Keratinocyte (primary cell): Measurements from ENCODE around the gene DIRAS1. TPM values are rescaled to one million over a fixed set of nuclear protein-coding genes. Genes with fewer than 3 reads are reported as not detected.
"Not testable (repeated sequence)": the region's sequence is repeated elsewhere in the genome, so short reads cannot be mapped to it uniquely, and the experiment has no call there.

Source experiments
- DNase-seq: peaks from one replicate; pipeline ENCODE4 v3.0.0-alpha.2; 2011; ENCODE audit warnings: low read depth, missing footprints, low spot score
- FAIRE-seq: peaks from 2 replicates; lab custom pipeline; 2011; peaks lifted over from hg19 to GRCh38; lab: Jason Lieb, UNC
- H2AFZ ChIP-seq: 2 replicates; pipeline ENCODE4 v1.6.0; 2012; ENCODE audit warnings: low read length, control low read depth, inconsistent platforms; ENCODE audit not compliant: control insufficient read depth
- H3K27ac ChIP-seq: 2 replicates; pipeline ENCODE4 v1.5.1; 2011; ENCODE audit warnings: low read length; ENCODE audit not compliant: control insufficient read depth, insufficient read depth
- H3K27me3 ChIP-seq: 3 replicates; pipeline ENCODE4 v1.6.0; 2011; ENCODE audit warnings: low read length; ENCODE audit not compliant: control insufficient read depth, insufficient read depth; ENCODE audit errors: extremely low read depth
- H3K36me3 ChIP-seq, 2 experiments: 2 replicates in 1 of 2; 3 replicates in 1 of 2; pipeline ENCODE4 v1.5.1; 2011; ENCODE audit warnings: low read length in 2 of 2, mild to moderate bottlenecking in 1 of 2; ENCODE audit not compliant: control insufficient read depth in 2 of 2, insufficient read depth in 2 of 2; ENCODE audit errors: extremely low read depth in 1 of 2
- H3K4me1 ChIP-seq: 3 replicates; pipeline ENCODE4 v1.5.1; 2011; ENCODE audit warnings: low read length; ENCODE audit not compliant: control insufficient read depth, insufficient read depth; ENCODE audit errors: extremely low read depth
- H3K4me2 ChIP-seq: 3 replicates; pipeline ENCODE4 v1.6.0; 2011; ENCODE audit warnings: low read depth, low read length; ENCODE audit not compliant: control insufficient read depth, insufficient read depth; ENCODE audit errors: extremely low read depth
- H3K4me3 ChIP-seq, 3 experiments: fragments of 200-600 bp in 1 of 3; sonication (generic) in 1 of 3; 2 replicates in 2 of 3; 3 replicates in 1 of 3; pipeline ENCODE4 v1.5.1; 2011 to 2016; ENCODE audit warnings: low read length in 3 of 3, mild to moderate bottlenecking in 3 of 3, control low read depth in 2 of 3, inconsistent platforms in 1 of 3, low read depth in 1 of 3, mixed read lengths in 1 of 3, mixed run types in 1 of 3, moderate library complexity in 1 of 3; ENCODE audit not compliant: control insufficient read depth in 2 of 3, insufficient read depth in 2 of 3; ENCODE audit errors: extremely low read depth in 1 of 3
- H3K79me2 ChIP-seq: 2 replicates; pipeline ENCODE4 v1.6.0; 2012; ENCODE audit warnings: low read length; ENCODE audit not compliant: control insufficient read depth, insufficient read depth
- H3K9ac ChIP-seq: 3 replicates; pipeline ENCODE4 v1.6.0; 2011; ENCODE audit warnings: low read length; ENCODE audit not compliant: control insufficient read depth, insufficient read depth; ENCODE audit errors: extremely low read depth
- H3K9me1 ChIP-seq: 3 replicates; pipeline ENCODE4 v1.6.0; 2011; ENCODE audit warnings: low read length; ENCODE audit not compliant: control insufficient read depth, insufficient read depth; ENCODE audit errors: extremely low read depth
- H3K9me3 ChIP-seq: 2 replicates; pipeline ENCODE4 v1.5.1; 2012; ENCODE audit warnings: low read depth, low read length; ENCODE audit not compliant: control insufficient read depth
- H4K20me1 ChIP-seq: 3 replicates; pipeline ENCODE4 v1.6.0; 2011; ENCODE audit warnings: low read length; ENCODE audit not compliant: control insufficient read depth, insufficient read depth; ENCODE audit errors: extremely low read depth
- CTCF ChIP-seq, 3 experiments: IDR thresholded peaks in 1 of 3; conservative IDR thresholded peaks in 1 of 3; optimal IDR thresholded peaks in 1 of 3; 2 replicates in 2 of 3; 3 replicates in 1 of 3; pipeline versions ENCODE3 to v1.5.1; 2011; ENCODE audit warnings: low read length in 3 of 3, mild to moderate bottlenecking in 3 of 3, moderate library complexity in 2 of 3, control low read depth in 1 of 3, inconsistent platforms in 1 of 3; ENCODE audit not compliant: insufficient read depth in 2 of 3; ENCODE audit errors: extremely low read depth in 1 of 3
- EZH2 ChIP-seq: IDR thresholded peaks from one replicate; pipeline ENCODE4 v1.6.1; 2012; ENCODE audit warnings: inconsistent platforms, mild to moderate bottlenecking, low read length, moderate library complexity
- dilution Hi-C: fragments of 300-500 bp; cut with MboI; formaldehyde crosslinking; loops from one replicate; pipeline ENCODE4 v1.7.0; 2020; ENCODE audit warnings: low sequenced_read_pairs; ENCODE audit not compliant: extremely low pct_ligation_motif_present
- polyA plus RNA-seq, 5 experiments: library from polyadenylated mRNA; depleted of rRNA in 3 of 5; stranded (reverse) in 3 of 5; stranded (forward) in 1 of 5; unstranded in 1 of 5; fragments of >200 nt; gene quantifications; 1 replicate in 1 of 5; 2 replicates in 3 of 5; 3 replicates in 1 of 5; pipeline versions ENCODE4 v1.2.1 to v1.2.3, GENCODE V29; 2011 to 2012; ENCODE audit warnings: missing spikeins in 2 of 5, low read depth in 1 of 5, low replicate concordance in 1 of 5

Gene DIRAS1
- polyA plus RNA-seq, 1 donor (not counting 4 experiments of a cell fraction or from before 2014, with no cell fraction given), result 0.10 TPM

- Histone ChIP-seq H4K20me1 (no peaks in the 10 kb centered on the region), H3K9me1 (no peaks in the 10 kb centered on the region), H3K79me2 (no peaks in the 10 kb centered on the region), H3K9me3 (peaks cover 9% of the 10 kb centered on the region), H3K9ac (no peak overlapping the region), H2AFZ (no peak overlapping the region), H3K27me3 (peaks cover 2% of the 10 kb centered on the region), H3K4me3 (no peak overlapping the region), H3K4me1 (no peaks in the 10 kb centered on the region), H3K36me3 (no peaks in the 10 kb centered on the region), H3K27ac (no peak overlapping the region), H3K4me2 (no peak overlapping the region)
- DNase-seq, result no peak
- dilution Hi-C loops, result no loop called here
- FAIRE-seq, result no peak
- TF ChIP-seq EZH2, result no peak
- TF ChIP-seq CTCF (optimal IDR thresholded peaks at IDR 0.05 in 1 of 3, IDR thresholded peaks at IDR 0.05 in 1 of 3, conservative IDR thresholded peaks at IDR 0.05 in 1 of 3; ENCODE audit: extremely low read depth in 1 of 3, insufficient read depth in 2 of 3, low read length in 3 of 3), result no peak
Observed at GRCh38 chr19:2714531-2715269, 6.5 kb downstream of the DIRAS1 start.

DNA sequence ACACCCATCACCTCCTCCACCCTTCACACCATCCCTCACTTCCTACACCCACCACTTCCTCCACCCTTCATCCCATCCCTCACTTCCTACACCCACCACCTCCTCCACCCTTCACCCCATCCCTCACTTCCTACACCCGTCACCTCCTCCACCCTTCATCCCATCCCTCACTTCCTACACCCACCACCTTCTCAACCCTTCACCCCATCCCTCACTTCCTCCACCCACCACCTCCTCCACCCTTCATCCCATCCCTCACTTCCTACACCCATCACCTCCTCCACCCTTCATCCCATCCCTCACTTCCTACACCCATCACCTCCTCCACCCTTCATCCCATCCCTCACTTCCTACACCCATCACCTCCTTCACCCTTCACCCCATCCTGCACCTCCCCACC, 7.1 kb downstream of the DIRAS1 start:
- H3K4me3 ChIP-seq, DNase-seq, FAIRE-seq, H4K20me1 ChIP-seq, H3K9me1 ChIP-seq, dilution Hi-C loops, H3K27ac ChIP-seq, H3K9me3 ChIP-seq, H3K9ac ChIP-seq, H3K79me2 ChIP-seq, H2AFZ ChIP-seq, H3K27me3 ChIP-seq, H3K4me2 ChIP-seq, H3K4me1 ChIP-seq, H3K36me3 ChIP-seq: not testable (repeated sequence)

GRCh38 chr19:2713170-2713569, 8.0 kb downstream of the DIRAS1 start:
- H4K20me1 ChIP-seq, H3K4me2 ChIP-seq, DNase-seq, H3K9me3 ChIP-seq, H3K9ac ChIP-seq, H3K4me1 ChIP-seq, H3K79me2 ChIP-seq, H3K9me1 ChIP-seq, H3K27ac ChIP-seq, H3K27me3 ChIP-seq, H2AFZ ChIP-seq, H3K36me3 ChIP-seq, dilution Hi-C loops, H3K4me3 ChIP-seq, FAIRE-seq: not testable (repeated sequence)
